ENCODE measurements around the gene SPTSSA. TPM values are rescaled to one million over a fixed set of nuclear protein-coding genes. Genes with fewer than 3 reads are reported as not detected.
"Not testable (repeated sequence)": the region's sequence is repeated elsewhere in the genome, so short reads cannot be mapped to it uniquely, and the experiment has no call there.

SPTSSA gene
- total RNA-seq, 4 donors from 2014 or later, result 10.7 to 22.7 (median 16.5) TPM

DNA sequence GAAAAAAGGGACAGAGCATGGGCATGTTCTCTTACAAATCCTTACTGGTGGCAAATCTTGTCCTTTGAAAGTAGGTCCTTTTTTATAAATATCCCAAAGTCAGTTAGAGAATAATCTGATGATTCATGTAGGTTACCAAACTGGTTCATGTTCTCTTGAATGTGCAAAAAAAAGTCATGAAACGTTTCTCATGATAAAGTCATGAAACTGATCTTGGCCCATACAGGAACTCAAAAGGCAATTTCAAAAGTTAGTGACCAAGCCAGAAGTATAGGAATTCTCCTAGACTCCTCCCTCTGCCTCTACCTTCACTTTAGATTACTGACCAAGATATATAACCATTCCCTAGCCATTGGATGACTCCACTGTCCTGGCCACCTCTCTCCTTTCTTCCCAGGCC, 27.3 kb upstream of the SPTSSA start:
- 14 to 18% methylated on average over 1 of the region's 1 CpG for WGBS, 2 donors
- intact Hi-C loops (cut with DNase I; ENCODE audit: low total_unique reads), result no loop called here
- DNase-seq (ENCODE audit: low spot score in 2 of 2), result no peak
- no peak overlapping the region for H3K4me3 ChIP-seq (ENCODE audit: low read depth, poor library complexity, severe bottlenecking)
- TF ChIP-seq, protein P1, sequence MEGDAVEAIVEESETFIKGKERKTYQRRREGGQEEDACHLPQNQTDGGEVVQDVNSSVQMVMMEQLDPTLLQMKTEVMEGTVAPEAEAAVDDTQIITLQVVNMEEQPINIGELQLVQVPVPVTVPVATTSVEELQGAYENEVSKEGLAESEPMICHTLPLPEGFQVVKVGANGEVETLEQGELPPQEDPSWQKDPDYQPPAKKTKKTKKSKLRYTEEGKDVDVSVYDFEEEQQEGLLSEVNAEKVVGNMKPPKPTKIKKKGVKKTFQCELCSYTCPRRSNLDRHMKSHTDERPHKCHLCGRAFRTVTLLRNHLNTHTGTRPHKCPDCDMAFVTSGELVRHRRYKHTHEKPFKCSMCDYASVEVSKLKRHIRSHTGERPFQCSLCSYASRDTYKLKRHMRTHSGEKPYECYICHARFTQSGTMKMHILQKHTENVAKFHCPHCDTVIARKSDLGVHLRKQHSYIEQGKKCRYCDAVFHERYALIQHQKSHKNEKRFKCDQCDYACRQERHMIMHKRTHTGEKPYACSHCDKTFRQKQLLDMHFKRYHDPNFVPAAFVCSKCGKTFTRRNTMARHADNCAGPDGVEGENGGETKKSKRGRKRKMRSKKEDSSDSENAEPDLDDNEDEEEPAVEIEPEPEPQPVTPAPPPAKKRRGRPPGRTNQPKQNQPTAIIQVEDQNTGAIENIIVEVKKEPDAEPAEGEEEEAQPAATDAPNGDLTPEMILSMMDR (IDR thresholded peaks at IDR 0.05), result no peak

DNA sequence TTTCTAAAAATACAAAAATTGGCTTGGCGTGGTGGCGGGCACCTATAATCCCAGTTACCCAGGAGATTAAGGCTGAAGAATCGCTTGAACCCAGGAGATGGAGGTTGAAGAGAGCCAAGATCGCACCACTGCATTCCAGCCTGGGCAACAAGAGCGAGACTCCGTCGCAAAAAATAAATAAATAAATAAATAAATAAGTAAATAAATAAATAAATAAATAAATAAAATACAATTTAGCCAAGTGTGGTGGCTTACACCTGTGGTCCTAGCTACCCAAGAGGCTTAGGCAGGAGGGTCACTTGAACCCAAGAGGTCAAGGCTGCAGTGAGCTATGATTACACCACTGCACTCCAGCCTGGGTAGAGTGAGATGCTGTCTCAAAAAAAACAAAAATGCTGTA, 26.5 kb upstream of the SPTSSA start:
- no peak overlapping the region for H3K4me3 ChIP-seq (ENCODE audit: low read depth, poor library complexity, severe bottlenecking)
- intact Hi-C loops (cut with DNase I; ENCODE audit: low total_unique reads), result no loop called here
- TF ChIP-seq POLR2A (IDR thresholded peaks at IDR 0.05), result no peak
- TF ChIP-seq, protein P1 (IDR thresholded peaks at IDR 0.05), result no peak
- whole genome bisulfite sequencing, 2 donors, result 98 to 99% methylated on average over 7 of the region's 7 CpGs
- no peak for DNase-seq (ENCODE audit: low spot score in 2 of 2)

GRCh38 chr14:34484726-34485125, 22.7 kb upstream of the SPTSSA start:
- no peak for TF ChIP-seq POLR2A (IDR thresholded peaks at IDR 0.05)
- TF ChIP-seq, protein P1 (IDR thresholded peaks at IDR 0.05), result no peak
- no peak for DNase-seq (ENCODE audit: low spot score in 2 of 2)
- no peak overlapping the region for H3K4me3 ChIP-seq (ENCODE audit: low read depth, poor library complexity, severe bottlenecking)
- intact Hi-C loops (cut with DNase I; ENCODE audit: low total_unique reads), result no loop called here
- WGBS, 2 donors, result 76 to 100% methylated on average over 1 of the region's 1 CpG

GRCh38 chr14:34482463-34482862, 20.4 kb upstream of the SPTSSA start:
- H3K4me3 ChIP-seq (ENCODE audit: low read depth, poor library complexity, severe bottlenecking), result no peak overlapping the region
- WGBS, 2 donors, result 83% methylated on average over 2 of the region's 2 CpGs
- TF ChIP-seq POLR2A (IDR thresholded peaks at IDR 0.05), result no peak
- TF ChIP-seq, protein P1 (IDR thresholded peaks at IDR 0.05), result no peak
- intact Hi-C loops (cut with DNase I; ENCODE audit: low total_unique reads), result no loop called here
- DNase-seq (ENCODE audit: low spot score in 2 of 2), result no peak

DNA sequence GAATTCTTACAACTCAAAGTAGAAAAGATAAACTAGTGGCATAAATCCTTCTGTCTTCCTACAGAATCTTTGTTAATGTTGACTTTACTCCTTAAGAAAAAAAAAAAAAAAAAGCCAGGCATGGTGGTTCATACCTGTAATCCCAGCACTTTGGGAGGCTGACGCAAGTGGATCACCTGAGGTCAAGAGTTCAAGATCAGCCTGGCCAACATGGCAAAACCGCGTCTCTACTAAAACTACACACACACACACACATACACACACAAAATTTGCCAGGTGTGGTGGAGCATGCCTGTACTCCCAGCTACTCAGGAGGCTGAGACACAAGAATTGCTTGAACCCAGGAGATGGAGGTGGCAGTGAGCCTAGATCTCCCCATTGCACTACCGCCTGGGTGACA, 17.7 kb upstream of the SPTSSA start:
- H3K4me3 ChIP-seq (ENCODE audit: low read depth, poor library complexity, severe bottlenecking), result no peak overlapping the region
- no peak for TF ChIP-seq POLR2A (IDR thresholded peaks at IDR 0.05)
- TF ChIP-seq, protein P1 (IDR thresholded peaks at IDR 0.05), result no peak
- intact Hi-C loops (cut with DNase I; ENCODE audit: low total_unique reads), result no loop called here
- 90 to 95% methylated on average over 4 of the region's 4 CpGs for WGBS, 2 donors
- no peak for DNase-seq (ENCODE audit: low spot score in 2 of 2)

- H3K4me3 ChIP-seq (ENCODE audit: low read depth, poor library complexity, severe bottlenecking), result no peak overlapping the region
- DNase-seq (ENCODE audit: low spot score in 2 of 2), result no peak
- WGBS, 2 donors, result 82 to 93% methylated on average over 1 of the region's 1 CpG
- intact Hi-C loops (cut with DNase I; ENCODE audit: low total_unique reads), result no loop called here
- no peak for TF ChIP-seq POLR2A (IDR thresholded peaks at IDR 0.05)
- TF ChIP-seq, protein P1 (IDR thresholded peaks at IDR 0.05), result no peak
These were observed 16.2 kb upstream of the SPTSSA start for GRCh38 chr14:34478261-34478660.

DNA sequence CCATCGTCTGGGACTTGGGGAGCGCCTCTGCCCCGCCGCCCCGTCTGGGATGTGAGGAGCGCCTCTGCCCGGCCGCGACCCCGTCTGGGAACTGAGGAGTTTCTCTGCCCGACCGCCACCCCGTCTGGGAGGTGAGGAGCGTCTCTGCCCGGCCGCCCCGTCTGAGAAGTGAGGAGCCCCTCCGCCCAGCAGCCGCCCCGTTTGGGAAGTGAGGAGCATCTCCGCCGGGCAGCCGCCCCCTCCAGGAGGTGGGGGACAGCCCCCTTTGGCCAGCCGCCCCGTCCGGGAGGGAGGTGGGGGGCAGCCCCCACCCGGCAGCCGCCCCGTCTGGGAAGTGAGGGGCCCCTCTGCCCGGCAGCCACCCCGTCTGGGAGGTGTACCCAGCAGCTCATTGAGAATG, 14.0 kb upstream of the SPTSSA start:
- intact Hi-C loops (cut with DNase I; ENCODE audit: low total_unique reads); H3K4me3 ChIP-seq (ENCODE audit: low read depth, poor library complexity, severe bottlenecking); DNase-seq (ENCODE audit: low spot score in 2 of 2): not testable (repeated sequence)
- 96% methylated on average over 29 to 31 of the region's 31 CpGs for WGBS, 2 donors
